Esophagus squamous epithelium (tissue), 4 donors: ENCODE results near the gene GTF2A1L.

Experiments used
- CTCF ChIP-seq, 6 experiments: fragments of 450-650 bp in 4 of 6; fragments of 200-600 bp in 2 of 6; sonication (generic) in 2 of 6; IDR thresholded peaks; one replicate each; pipeline ENCODE4 v1.5.1; 2016 to 2019; ENCODE audit warnings: antibody characterized with exemption in 6 of 6, mild to moderate bottlenecking in 4 of 6, moderate library complexity in 4 of 6
- POLR2A ChIP-seq, 4 donors: fragments of 450-650 bp; IDR thresholded peaks; one replicate each; pipeline ENCODE4 v1.6.1; 2017; ENCODE audit warnings: antibody characterized with exemption in 4 of 4, mild to moderate bottlenecking in 4 of 4, moderate library complexity in 3 of 4

DNA sequence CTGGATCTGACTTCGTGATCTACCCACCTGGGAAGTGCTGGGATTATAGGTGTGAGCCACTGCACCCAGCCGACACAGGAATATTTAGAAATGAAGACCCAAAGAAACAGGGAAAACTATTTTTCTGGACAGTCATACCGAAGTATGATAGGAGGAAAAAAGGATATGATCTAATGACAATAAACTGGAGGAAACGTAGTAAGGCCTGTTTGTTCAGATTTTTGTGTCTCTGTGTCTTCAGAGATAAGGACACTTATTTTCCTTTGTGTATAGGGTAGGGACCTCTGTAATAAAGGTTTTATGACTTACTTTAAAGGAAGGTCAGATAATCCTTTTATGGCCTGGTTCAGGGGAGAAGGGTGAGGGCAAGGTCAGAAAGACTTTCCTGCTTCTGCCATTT, 55.9 kb downstream of the GTF2A1L start:
- TF ChIP-seq CTCF (IDR thresholded peaks at IDR 0.05) (no peak), POLR2A (IDR thresholded peaks at IDR 0.05) (no peak)
